ENCODE data around the gene NOD2. TPM values are rescaled to one million over a fixed set of nuclear protein-coding genes. Genes with fewer than 3 reads are reported as not detected.

NOD2 gene
- total RNA-seq, 1 donor from 2014 or later, result 0.51 TPM

- no peak overlapping the region for H3K27ac Mint-ChIP-seq (ENCODE audit: unreplicated experiment)
- H3K27me3 Mint-ChIP-seq (ENCODE audit: low read depth), result peaks cover 30% of the 10 kb centered on the region
- peak overlapping the region; percentile 86 for H3K4me3 Mint-ChIP-seq
- H3K9me3 Mint-ChIP-seq, result no peaks in the 10 kb centered on the region
- DNase-seq (ENCODE audit: low read depth, low spot score), result no peak
- no peak for TF ChIP-seq CTCF (conservative IDR thresholded peaks at IDR 0.05)
- H3K36me3 Mint-ChIP-seq (ENCODE audit: low read depth), result no peaks in the 10 kb centered on the region
- peaks cover 17% of the 10 kb centered on the region for H3K4me1 Mint-ChIP-seq
Measured at GRCh38 chr16:50743581-50744225, 50.3 kb downstream of the NOD2 start.

GRCh38 chr16:50744881-50745280, 51.5 kb downstream of the NOD2 start:
- no peak overlapping the region for H3K27ac Mint-ChIP-seq (ENCODE audit: unreplicated experiment)
- no peak for DNase-seq (ENCODE audit: low read depth, low spot score)
- TF ChIP-seq CTCF (conservative IDR thresholded peaks at IDR 0.05), result no peak
- peaks cover 21% of the 10 kb centered on the region for H3K27me3 Mint-ChIP-seq (ENCODE audit: low read depth)
- H3K9me3 Mint-ChIP-seq, result no peaks in the 10 kb centered on the region
- peak overlapping the region; percentile 86 for H3K4me3 Mint-ChIP-seq
- H3K36me3 Mint-ChIP-seq (ENCODE audit: low read depth), result no peaks in the 10 kb centered on the region
- peaks cover 17% of the 10 kb centered on the region for H3K4me1 Mint-ChIP-seq

- DNase-seq (ENCODE audit: low read depth, low spot score), result no peak
- H3K27me3 Mint-ChIP-seq (ENCODE audit: low read depth), result peaks cover 21% of the 10 kb centered on the region
- H3K36me3 Mint-ChIP-seq (ENCODE audit: low read depth), result no peaks in the 10 kb centered on the region
- no peak overlapping the region for H3K27ac Mint-ChIP-seq (ENCODE audit: unreplicated experiment)
- TF ChIP-seq CTCF (conservative IDR thresholded peaks at IDR 0.05), result no peak
- H3K4me1 Mint-ChIP-seq, result peaks cover 17% of the 10 kb centered on the region
- H3K4me3 Mint-ChIP-seq, result peak overlapping the region; percentile 47
- no peaks in the 10 kb centered on the region for H3K9me3 Mint-ChIP-seq
Measured at GRCh38 chr16:50745940-50746339, 52.5 kb downstream of the NOD2 start.

GRCh38 chr16:50747207-50747956, 54.0 kb downstream of the NOD2 start:
- Mint-ChIP-seq H3K4me3 (no peak overlapping the region), H3K27me3 (ENCODE audit: low read depth) (peaks cover 17% of the 10 kb centered on the region), H3K27ac (ENCODE audit: unreplicated experiment) (no peak overlapping the region), H3K4me1 (peaks cover 9% of the 10 kb centered on the region), H3K9me3 (no peaks in the 10 kb centered on the region), H3K36me3 (ENCODE audit: low read depth) (no peaks in the 10 kb centered on the region)
- TF ChIP-seq CTCF (conservative IDR thresholded peaks at IDR 0.05), result peak; percentile 59
- DNase-seq (ENCODE audit: low read depth, low spot score), result no peak

GRCh38 chr16:50751528-50751927, 58.1 kb downstream of the NOD2 start:
- H3K4me3 Mint-ChIP-seq, result no peak overlapping the region
- no peaks in the 10 kb centered on the region for H3K27me3 Mint-ChIP-seq (ENCODE audit: low read depth)
- DNase-seq (ENCODE audit: low read depth, low spot score), result no peak
- no peak for TF ChIP-seq CTCF (conservative IDR thresholded peaks at IDR 0.05)
- no peak overlapping the region for H3K27ac Mint-ChIP-seq (ENCODE audit: unreplicated experiment)
- H3K36me3 Mint-ChIP-seq (ENCODE audit: low read depth), result peaks cover 8% of the 10 kb centered on the region
- H3K4me1 Mint-ChIP-seq, result peaks cover 9% of the 10 kb centered on the region
- H3K9me3 Mint-ChIP-seq, result peaks cover 2% of the 10 kb centered on the region
